ENCODE measurements around the gene HRH3.

HRH3 gene

GRCh38 chr20:62243906-62244515 is 23.9 kb upstream of the HRH3 start:
- no peak for DNase-seq (ENCODE audit: low read depth in 2 of 2)

- no peak for DNase-seq (ENCODE audit: low read depth in 2 of 2)
Measured at GRCh38 chr20:62243106-62243505, 23.0 kb upstream of the HRH3 start.

GRCh38 chr20:62242176-62242575 is 22.1 kb upstream of the HRH3 start:
- no peak for DNase-seq (ENCODE audit: low read depth in 2 of 2)

GRCh38 chr20:62241506-62241905 is 21.4 kb upstream of the HRH3 start:
- DNase-seq (ENCODE audit: low read depth in 2 of 2), result no peak

GRCh38 chr20:62240020-62240685 is 20.1 kb upstream of the HRH3 start:
- no peak for DNase-seq (ENCODE audit: low read depth in 2 of 2)

GRCh38 chr20:62239278-62239879 is 19.3 kb upstream of the HRH3 start:
- DNase-seq (ENCODE audit: low read depth in 2 of 2), result no peak

GRCh38 chr20:62238569-62239277 is 18.6 kb upstream of the HRH3 start:
- DNase-seq (ENCODE audit: low read depth in 2 of 2), result no peak

GRCh38 chr20:62237801-62238568 is 17.9 kb upstream of the HRH3 start, which contains the start of gene OSBPL2:
Gene OSBPL2, plus strand, starts transcription at chr20:62238521. Its CDS starts 17,664 bp downstream, at chr20:62256185.
- peak; percentile 100 for DNase-seq (ENCODE audit: low read depth in 2 of 2)

GRCh38 chr20:62237514-62237800 is 17.4 kb upstream of the HRH3 start:
- no peak for DNase-seq (ENCODE audit: low read depth in 2 of 2)

- DNase-seq (ENCODE audit: low read depth in 2 of 2), result no peak
Measured at GRCh38 chr20:62236766-62237513, 16.9 kb upstream of the HRH3 start.

GRCh38 chr20:62236200-62236599 is 16.1 kb upstream of the HRH3 start:
- no peak for DNase-seq (ENCODE audit: low read depth in 2 of 2)

- DNase-seq (ENCODE audit: low read depth in 2 of 2), result no peak
Measured at GRCh38 chr20:62235777-62236157, 15.7 kb upstream of the HRH3 start.

- no peak for DNase-seq (ENCODE audit: low read depth in 2 of 2)
Measured at GRCh38 chr20:62235001-62235776, 15.1 kb upstream of the HRH3 start.

GRCh38 chr20:62234339-62234738 is 14.3 kb upstream of the HRH3 start:
- no peak for DNase-seq (ENCODE audit: low read depth in 2 of 2)

GRCh38 chr20:62233684-62234083 is 13.6 kb upstream of the HRH3 start:
- DNase-seq (ENCODE audit: low read depth in 2 of 2), result no peak

- DNase-seq (ENCODE audit: low read depth in 2 of 2), result no peak
Measured at GRCh38 chr20:62232770-62233645, 12.9 kb upstream of the HRH3 start.

GRCh38 chr20:62232194-62232593 is 12.1 kb upstream of the HRH3 start:
- no peak for DNase-seq (ENCODE audit: low read depth in 2 of 2)

GRCh38 chr20:62231292-62231691 is 11.2 kb upstream of the HRH3 start:
- no peak for DNase-seq (ENCODE audit: low read depth in 2 of 2)

GRCh38 chr20:62230696-62231095 is 10.6 kb upstream of the HRH3 start:
- no peak for DNase-seq (ENCODE audit: low read depth in 2 of 2)

- DNase-seq (ENCODE audit: low read depth in 2 of 2), result no peak
Measured at GRCh38 chr20:62230276-62230675, 10.2 kb upstream of the HRH3 start.

All from activated CD8-positive, alpha-beta memory T cell treated with anti-CD3 and anti-CD28 coated beads for 4 hours (primary cell).